Activated CD4-positive, alpha-beta memory T cell treated with anti-CD3 and anti-CD28 coated beads for 36 hours (primary cell): ENCODE data around the gene DHH. TPM values are rescaled to one million over a fixed set of nuclear protein-coding genes. Genes with fewer than 3 reads are reported as not detected.
A peak's percentile ranks its signal among the peaks of the same experiment; 100 is the strongest.
"Not testable (repeated sequence)": the region's sequence is repeated elsewhere in the genome, so short reads cannot be mapped to it uniquely, and the experiment has no call there.

Experiments used
- CTCF ChIA-PET: fragments of 350-600 bp; sonication (Branson Sonifier 250); formaldehyde crosslinking; loops from one replicate; lab custom pipeline; 2021; ENCODE audit warnings: antibody characterized with exemption, inconsistent platforms; lab: Charles Lee
- POLR2A ChIA-PET: fragments of 350-600 bp; sonication (Branson Sonifier 250); formaldehyde crosslinking; loops from one replicate; lab custom pipeline; 2021; ENCODE audit warnings: antibody characterized with exemption; lab: Charles Lee
- DNase-seq: peaks from one replicate; pipeline ENCODE4 v3.0.0-alpha.2; 2020
- H3K27ac Mint-ChIP-seq: one replicate; pipeline ENCODE4 v1.8.0; 2021; ENCODE audit warnings: mixed read lengths
- H3K27me3 Mint-ChIP-seq: one replicate; pipeline ENCODE4 v1.8.0; 2021; ENCODE audit warnings: mixed read lengths
- H3K36me3 Mint-ChIP-seq: one replicate; pipeline ENCODE4 v1.8.0; 2021; ENCODE audit warnings: mixed read lengths
- H3K4me1 Mint-ChIP-seq: one replicate; pipeline ENCODE4 v1.8.0; 2021; ENCODE audit warnings: low read depth, mixed read lengths
- H3K4me3 Mint-ChIP-seq: one replicate; pipeline ENCODE4 v1.8.0; 2021; ENCODE audit warnings: mild to moderate bottlenecking, mixed read lengths
- H3K9me3 Mint-ChIP-seq: one replicate; pipeline ENCODE4 v1.8.0; 2021; ENCODE audit warnings: mixed read lengths
- intact Hi-C: fragments of 100-400 bp; cut with micrococcal nuclease; formaldehyde crosslinking; loops from one replicate; pipeline ENCODE4 v1.15.1; 2023
- total RNA-seq, 2 experiments: library from RNA; stranded (reverse); gene quantifications; one replicate each; pipeline ENCODE4 v1.2.3, GENCODE V29; 2021

DHH gene
- not detected for total RNA-seq

DNA sequence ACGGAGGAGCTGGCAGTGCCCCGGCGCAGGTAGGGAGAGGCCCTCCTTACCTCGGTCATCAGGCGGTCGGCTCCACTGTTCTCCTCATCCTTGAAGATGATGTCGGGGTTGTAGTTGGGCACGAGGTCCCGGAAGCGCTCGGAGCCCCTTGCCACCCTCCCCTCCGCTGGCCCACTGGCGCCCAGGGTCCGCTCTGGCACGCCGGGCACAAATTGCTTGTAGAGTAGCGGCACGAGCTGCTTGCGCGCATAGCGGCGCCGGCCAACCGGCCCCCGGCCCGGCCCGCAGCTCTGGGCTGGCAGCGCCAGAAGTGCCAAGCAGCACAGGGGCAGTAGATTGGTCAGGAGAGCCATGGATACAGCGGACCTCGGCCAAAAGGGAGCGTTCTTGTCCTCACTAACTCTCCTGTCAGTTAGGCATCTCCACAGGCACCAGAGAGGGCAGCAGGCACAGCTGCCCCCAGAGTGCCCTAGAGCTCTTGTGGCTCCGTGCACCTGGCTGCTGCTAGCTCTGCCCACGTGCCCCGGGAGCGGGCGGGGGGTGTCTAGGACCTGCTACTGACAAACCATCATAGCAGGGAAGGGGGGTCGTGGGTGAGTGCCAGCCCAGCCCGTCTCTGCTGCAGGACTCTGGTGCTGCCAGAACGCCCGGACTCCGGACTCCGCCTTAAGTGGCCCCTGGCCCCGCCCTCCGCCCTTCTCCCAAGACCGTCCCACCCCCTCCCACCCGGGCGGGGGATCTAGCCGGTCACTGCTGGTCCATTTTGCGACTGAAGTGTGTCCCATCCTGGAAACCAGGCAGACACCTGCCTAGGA is at the start of gene DHH:
DHH (minus strand) TSS at position 642 of the 815 bp plus-strand sequence; CDS start at position 353, 289 bp downstream.
- peaks cover 7% of the 10 kb centered on the region for H3K36me3 Mint-ChIP-seq
- no peaks in the 10 kb centered on the region for H3K9me3 Mint-ChIP-seq
- DNase-seq: no peak
- peaks cover 51% of the 10 kb centered on the region for H3K27me3 Mint-ChIP-seq
- POLR2A ChIA-PET: interaction anchor here (0.6 to 3.2 kb wide), 4 partner anchors 30 to 141 kb away, joined by 3 to 11 read pairs (median 6); partner anchors contain the start of genes TUBA1B and WNT1
- intact Hi-C loops: loop anchor here (5.0 kb wide), 1 partner anchor 112 kb away; no protein-coding TSS in a partner anchor
- CTCF ChIA-PET: interaction anchor here (0.6 to 11.5 kb wide), 14 partner anchors 8 to 279 kb away, joined by 3 to 256 read pairs (median 4); partner anchors contain the start of genes RHEBL1 and TUBA1B
- H3K4me3 Mint-ChIP-seq: no peak within 1 kb of the TSS
- no peak within 1 kb of the TSS for H3K27ac Mint-ChIP-seq
- H3K4me1 Mint-ChIP-seq: peaks cover 39% of the 10 kb centered on the region

DNA sequence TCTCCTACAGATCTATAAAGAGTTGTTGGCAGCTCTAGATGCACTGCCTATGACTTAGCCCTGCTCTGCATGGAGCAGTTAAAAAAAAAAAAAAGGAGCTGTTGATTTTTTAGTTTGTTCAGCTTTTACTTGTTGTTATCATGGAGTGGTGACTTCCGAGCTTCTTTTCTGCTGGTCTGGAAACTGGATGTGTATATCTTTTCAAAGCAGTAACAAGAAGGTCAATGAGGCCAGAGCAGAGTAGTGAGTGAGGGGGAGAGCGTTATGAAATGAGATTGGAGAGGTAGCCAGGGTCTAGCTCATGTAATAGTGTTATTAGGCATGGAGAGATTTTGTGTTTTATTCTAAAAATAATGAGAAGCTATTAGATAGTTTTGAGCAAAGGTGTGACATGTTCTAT is 49.8 kb upstream of the DHH start:
- Mint-ChIP-seq H3K4me1 (no peaks in the 10 kb centered on the region), H3K27ac (no peak overlapping the region), H3K36me3 (no peaks in the 10 kb centered on the region), H3K9me3 (no peaks in the 10 kb centered on the region), H3K27me3 (no peaks in the 10 kb centered on the region), H3K4me3 (no peak overlapping the region)
- CTCF ChIA-PET: no interaction called here
- DNase-seq: no peak
- POLR2A ChIA-PET: interaction anchor here (1.8 kb wide), 1 partner anchor 13 kb away, joined by 6 read pairs; the partner anchor contains the start of gene TUBA1B
- intact Hi-C loops: no loop called here

DNA sequence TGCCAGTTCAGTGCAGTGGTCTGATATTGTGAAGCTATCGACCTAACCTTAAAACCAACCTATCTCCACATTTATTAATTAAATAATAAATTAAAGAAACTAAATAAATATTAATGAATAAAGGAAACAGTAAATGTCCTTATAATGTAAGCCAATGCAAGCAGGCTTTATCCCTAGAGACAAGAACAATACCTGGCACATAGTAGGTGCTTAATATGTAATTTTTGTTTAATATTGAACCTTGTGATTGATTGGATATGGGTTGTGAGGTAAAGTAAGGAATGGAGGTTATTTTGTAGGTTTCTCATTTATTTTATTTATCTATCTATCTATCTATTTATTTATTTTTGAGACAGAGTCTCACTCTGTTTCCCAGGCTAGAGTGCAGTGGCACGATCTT is 44.4 kb upstream of the DHH start:
- H3K4me1 Mint-ChIP-seq: peaks cover 3% of the 10 kb centered on the region
- no peak overlapping the region for H3K27ac Mint-ChIP-seq
- peaks cover 3% of the 10 kb centered on the region for H3K36me3 Mint-ChIP-seq
- DNase-seq: no peak
- POLR2A ChIA-PET: no interaction called here
- H3K27me3 Mint-ChIP-seq: no peaks in the 10 kb centered on the region
- H3K9me3 Mint-ChIP-seq: no peaks in the 10 kb centered on the region
- CTCF ChIA-PET: no interaction called here
- intact Hi-C loops: no loop called here
- no peak overlapping the region for H3K4me3 Mint-ChIP-seq

DNA sequence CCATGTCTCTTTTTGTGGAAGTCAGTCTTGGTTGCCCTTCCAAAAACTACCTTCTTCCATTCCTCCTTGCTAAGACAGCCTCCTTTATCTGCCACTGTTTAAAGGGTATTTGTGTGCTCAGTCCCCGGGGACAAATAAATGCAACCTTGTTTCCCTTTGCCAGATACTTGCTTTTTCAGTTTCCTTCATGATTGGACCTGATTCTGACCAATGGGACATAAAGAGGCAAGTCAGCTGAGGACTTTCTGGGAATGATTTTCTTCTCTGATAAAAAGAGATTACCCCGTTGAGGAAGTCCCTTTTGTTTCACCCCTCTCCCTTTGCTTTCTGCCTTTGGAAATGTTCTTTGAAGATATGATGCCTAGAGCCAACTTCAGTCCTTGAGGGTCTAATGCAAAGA is 44.0 kb upstream of the DHH start:
- H3K4me3 Mint-ChIP-seq: no peak overlapping the region
- no peak overlapping the region for H3K27ac Mint-ChIP-seq
- H3K4me1 Mint-ChIP-seq: peaks cover 7% of the 10 kb centered on the region
- H3K9me3 Mint-ChIP-seq: no peaks in the 10 kb centered on the region
- intact Hi-C loops: no loop called here
- H3K27me3 Mint-ChIP-seq: no peaks in the 10 kb centered on the region
- DNase-seq: no peak
- peaks cover 3% of the 10 kb centered on the region for H3K36me3 Mint-ChIP-seq
- ChIA-PET POLR2A (no interaction called here), CTCF (interaction anchor here (1.1 to 1.5 kb wide), 2 partner anchors 40 to 50 kb away, joined by 3 to 4 read pairs; no protein-coding TSS in a partner anchor)

DNA sequence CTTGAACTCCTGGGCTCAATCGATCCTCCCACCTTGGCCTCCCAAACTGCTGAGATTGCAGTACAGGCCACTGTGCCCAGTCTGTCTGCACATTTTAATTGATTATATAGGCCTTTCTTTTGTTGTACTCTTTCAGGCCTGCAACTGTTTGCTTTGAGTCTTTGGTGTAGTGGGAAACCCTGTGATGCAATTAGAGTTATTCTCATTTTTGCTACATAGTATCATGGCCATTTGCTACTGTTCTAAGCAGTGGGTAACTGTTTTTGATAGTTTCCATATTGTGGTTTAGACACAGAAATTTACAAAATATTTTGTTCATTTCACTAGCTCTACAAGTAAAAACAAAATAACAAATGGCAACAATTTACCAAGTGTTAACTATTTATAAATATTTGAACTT is 42.9 kb upstream of the DHH start:
- no peaks in the 10 kb centered on the region for H3K27me3 Mint-ChIP-seq
- no peak overlapping the region for H3K27ac Mint-ChIP-seq
- peaks cover 3% of the 10 kb centered on the region for H3K36me3 Mint-ChIP-seq
- ChIA-PET CTCF (interaction anchor here (0.6 to 1.5 kb wide), 5 partner anchors 39 to 149 kb away, joined by 3 to 5 read pairs (median 3); no protein-coding TSS in a partner anchor), POLR2A (no interaction called here)
- H3K4me3 Mint-ChIP-seq: no peak overlapping the region
- no peak for DNase-seq
- H3K9me3 Mint-ChIP-seq: no peaks in the 10 kb centered on the region
- peaks cover 18% of the 10 kb centered on the region for H3K4me1 Mint-ChIP-seq
- intact Hi-C loops: no loop called here

DNA sequence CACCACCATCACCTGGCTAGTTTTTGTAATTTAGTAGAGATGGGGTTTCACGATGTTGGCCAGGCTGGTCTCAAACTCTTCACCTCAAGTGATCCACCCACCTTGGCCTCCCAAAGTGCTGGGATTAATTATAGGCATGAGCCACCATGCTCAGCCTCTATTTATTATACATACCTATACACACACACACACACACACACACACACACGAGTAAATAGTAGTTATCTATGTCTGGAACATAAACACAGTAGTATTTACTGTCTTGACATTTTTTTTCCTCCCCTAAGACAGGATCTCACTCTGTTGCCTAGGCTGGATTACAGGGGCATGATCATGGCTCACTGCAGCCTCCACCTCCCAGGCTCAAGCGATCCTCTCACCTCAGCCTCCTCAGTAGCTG is 42.4 kb upstream of the DHH start:
- intact Hi-C loops, DNase-seq, H3K4me3 Mint-ChIP-seq, POLR2A ChIA-PET, H3K27me3 Mint-ChIP-seq, H3K36me3 Mint-ChIP-seq, H3K27ac Mint-ChIP-seq, H3K9me3 Mint-ChIP-seq: not testable (repeated sequence)
- peaks cover 23% of the 10 kb centered on the region for H3K4me1 Mint-ChIP-seq
- CTCF ChIA-PET: interaction anchor here (1.4 to 1.5 kb wide), 2 partner anchors 38 to 149 kb away, joined by 3 to 4 read pairs; no protein-coding TSS in a partner anchor

DNA sequence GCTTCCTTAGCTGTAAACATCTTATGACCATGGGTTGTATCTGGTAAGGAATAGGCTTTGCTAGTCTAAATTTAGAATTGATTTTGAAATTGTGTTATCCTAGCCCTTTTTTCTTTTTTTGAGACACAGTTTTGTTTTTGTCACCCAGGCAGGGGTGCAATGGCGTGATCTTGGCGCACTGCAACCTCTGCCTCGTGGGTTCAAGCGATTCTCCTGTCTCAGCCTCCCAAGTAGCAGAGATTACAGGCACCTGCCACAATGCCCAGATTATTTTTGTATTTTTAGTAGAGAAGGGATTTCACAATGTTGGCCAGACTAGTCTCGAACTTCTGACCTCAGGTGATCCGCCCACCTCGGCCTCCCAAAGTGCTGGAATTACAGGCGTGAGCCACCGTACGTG is 39.0 kb upstream of the DHH start:
- no peak overlapping the region for H3K27ac Mint-ChIP-seq
- intact Hi-C loops: loop anchor here (5.0 kb wide), 1 partner anchor 76 kb away; no protein-coding TSS in a partner anchor

DNA sequence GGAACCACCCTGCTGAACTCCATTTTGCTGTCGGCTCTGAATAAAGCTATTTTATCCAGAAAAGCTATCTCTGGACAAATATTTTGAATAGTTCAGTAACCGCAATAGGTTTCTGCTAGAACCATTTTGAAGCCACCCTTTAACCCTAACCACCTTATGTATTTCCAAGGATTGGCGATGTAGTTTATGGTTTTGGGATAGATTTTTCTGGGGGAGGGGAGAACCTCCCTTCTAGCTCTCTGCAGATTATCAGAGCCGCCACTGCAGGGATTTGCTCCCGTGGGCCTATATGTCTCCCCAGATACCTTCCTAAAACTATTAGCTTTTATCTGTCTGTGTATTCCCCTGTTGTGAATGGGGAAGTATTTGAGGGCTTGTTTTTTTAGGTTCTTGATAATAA is 38.4 kb upstream of the DHH start:
- ChIA-PET POLR2A (interaction anchor here (0.6 to 4.7 kb wide), 6 partner anchors 41 to 234 kb away, joined by 3 to 71 read pairs (median 18); partner anchors contain the start of genes ARF3, RHEBL1, TUBA1A and TUBA1C), CTCF (interaction anchor here (0.7 to 4.4 kb wide), 4 partner anchors 22 to 101 kb away, joined by 3 to 32 read pairs (median 24); partner anchors contain the start of genes LMBR1L and RHEBL1)
- H3K4me3 Mint-ChIP-seq: peak overlapping the region; percentile 86
- H3K36me3 Mint-ChIP-seq: peaks cover 31% of the 10 kb centered on the region
- peaks cover 7% of the 10 kb centered on the region for H3K27me3 Mint-ChIP-seq
- H3K9me3 Mint-ChIP-seq: no peaks in the 10 kb centered on the region
- DNase-seq: no peak
- intact Hi-C loops: loop anchor here (5.0 kb wide), 1 partner anchor 76 kb away; no protein-coding TSS in a partner anchor
- H3K4me1 Mint-ChIP-seq: peaks cover 37% of the 10 kb centered on the region
- peak overlapping the region; percentile 89 for H3K27ac Mint-ChIP-seq

More for the DNA sequence above, 39.0 kb upstream of the DHH start:
- no peak for DNase-seq
- peaks cover 38% of the 10 kb centered on the region for H3K4me1 Mint-ChIP-seq
- POLR2A ChIA-PET: interaction anchor here (0.6 to 4.7 kb wide), 3 partner anchors 41 to 233 kb away, joined by 3 to 71 read pairs (median 5); partner anchors contain the start of gene TUBA1A
- peak overlapping the region; percentile 20 for H3K4me3 Mint-ChIP-seq
- no peaks in the 10 kb centered on the region for H3K9me3 Mint-ChIP-seq
- H3K36me3 Mint-ChIP-seq: peaks cover 29% of the 10 kb centered on the region
- CTCF ChIA-PET: interaction anchor here (4.3 to 4.4 kb wide), 2 partner anchors 23 to 101 kb away, joined by 32 read pairs; partner anchors contain the start of gene LMBR1L
- H3K27me3 Mint-ChIP-seq: peaks cover 7% of the 10 kb centered on the region

DNA sequence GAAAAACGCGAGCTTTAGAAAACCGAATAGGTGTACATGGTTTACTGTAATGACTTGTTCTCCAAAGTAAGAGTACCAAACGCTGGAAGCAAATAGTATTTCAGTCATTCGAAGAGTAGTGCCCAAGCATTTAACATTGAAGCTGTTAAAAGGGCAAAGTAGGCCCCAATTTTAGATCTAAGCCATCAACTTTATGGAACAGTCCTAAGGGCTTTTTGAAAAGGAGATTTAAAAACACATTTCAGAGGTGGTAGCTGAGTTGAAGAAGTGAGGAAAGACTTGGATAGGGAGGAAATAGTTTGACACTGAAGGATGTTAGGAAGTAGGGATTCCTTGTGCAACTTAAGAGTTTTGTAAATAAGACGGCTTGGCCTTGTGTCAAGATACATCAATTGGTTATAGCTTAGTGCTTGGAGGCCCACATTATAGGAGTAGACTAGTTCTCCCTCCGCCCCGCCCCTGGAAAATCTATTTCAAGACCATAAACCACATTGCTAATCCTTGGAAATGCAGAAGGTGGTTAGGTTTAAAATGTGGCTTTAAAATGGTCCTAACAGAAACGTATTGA is 37.4 kb upstream of the DHH start:
- POLR2A ChIA-PET: interaction anchor here (0.5 to 4.7 kb wide), 24 partner anchors 8 to 280 kb away, joined by 3 to 71 read pairs (median 5); partner anchors contain the start of genes DDX23, DHH, LMBR1L and RHEBL1
- Mint-ChIP-seq H3K4me3 (peak overlapping the region; percentile 86), H3K9me3 (no peaks in the 10 kb centered on the region), H3K27ac (peak overlapping the region; percentile 89), H3K27me3 (peaks cover 7% of the 10 kb centered on the region), H3K4me1 (peaks cover 45% of the 10 kb centered on the region), H3K36me3 (peaks cover 41% of the 10 kb centered on the region)
- CTCF ChIA-PET: interaction anchor here (0.8 to 4.4 kb wide), 8 partner anchors 21 to 155 kb away, joined by 3 to 36 read pairs (median 22); partner anchors contain the start of genes DHH, LMBR1L, RHEBL1 and TUBA1A
- no peak for DNase-seq
- intact Hi-C loops: loop anchor here (1.0 to 5.0 kb wide), 5 partner anchors 43 to 415 kb away; partner anchors contain the start of genes CCNT1 and TUBA1C

DNA sequence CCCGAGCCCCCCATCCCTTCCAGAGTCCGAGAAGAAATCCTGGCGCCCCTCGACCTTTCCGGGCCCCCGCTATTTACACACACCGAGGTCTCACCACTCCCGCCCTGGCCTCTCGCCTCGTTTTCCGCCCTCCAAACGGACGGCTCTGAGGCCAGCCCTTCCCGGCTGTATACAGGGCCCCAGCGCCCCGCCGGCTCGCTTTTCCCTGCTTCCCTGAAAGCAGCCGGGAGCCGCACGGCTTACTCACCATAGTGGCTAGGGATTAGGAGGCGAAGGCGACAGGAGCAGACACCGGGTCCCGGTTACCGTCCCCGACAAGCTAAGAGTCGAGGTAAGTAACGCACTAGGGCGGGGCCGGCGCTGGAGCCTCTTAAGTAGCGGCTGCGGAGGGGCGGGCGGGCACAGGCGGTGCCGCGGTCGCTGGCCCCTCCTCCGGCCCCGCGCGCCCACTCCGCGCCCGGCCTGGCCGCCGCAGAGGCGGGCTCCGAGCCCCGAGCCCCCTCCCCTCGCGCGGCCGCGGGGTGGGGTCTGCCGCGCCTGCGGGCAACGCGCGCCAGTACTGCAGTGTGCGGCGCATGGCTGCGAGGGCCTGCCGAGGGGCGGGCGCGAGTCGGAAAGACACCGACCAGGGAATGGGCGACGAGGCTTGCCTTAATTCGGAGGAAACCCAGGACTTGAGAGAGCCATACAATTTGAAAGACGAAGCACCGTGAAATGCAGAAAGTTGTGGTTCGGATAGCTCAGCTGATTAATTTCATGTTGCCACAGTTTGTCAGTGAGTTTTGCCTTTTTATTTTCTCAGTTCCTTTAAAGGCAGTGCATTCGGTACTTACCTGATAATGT is 36.7 kb upstream of the DHH start, which contains the start of gene TUBA1B:
TUBA1B (minus strand) TSS at position 345 of the 843 bp plus-strand sequence; CDS start at position 250, 95 bp downstream.
- Mint-ChIP-seq H3K27ac (peak within 1 kb of the TSS; percentile 99), H3K4me1 (peaks cover 46% of the 10 kb centered on the region), H3K36me3 (peaks cover 44% of the 10 kb centered on the region), H3K9me3 (no peaks in the 10 kb centered on the region), H3K27me3 (peaks cover 7% of the 10 kb centered on the region), H3K4me3 (peak within 1 kb of the TSS; percentile 97)
- DNase-seq: peak; percentile 92
- ChIA-PET POLR2A (interaction anchor here (0.5 to 4.7 kb wide), 34 partner anchors 9 to 1097 kb away, joined by 3 to 71 read pairs (median 5); partner anchors contain the start of genes DDX23, DHH, FKBP11 and KANSL2), CTCF (interaction anchor here (0.6 to 4.4 kb wide), 20 partner anchors 21 to 278 kb away, joined by 3 to 36 read pairs (median 5); partner anchors contain the start of genes DHH, LMBR1L, RHEBL1 and TUBA1A)
- intact Hi-C loops: loop anchor here (1.0 to 5.0 kb wide), 5 partner anchors 42 to 414 kb away; partner anchors contain the start of genes CCNT1 and TUBA1C
